H9 (cell line): ENCODE measurements around the gene CELA3B. TPM values are rescaled to one million over a fixed set of nuclear protein-coding genes. Genes with fewer than 3 reads are reported as not detected.
"Not testable (repeated sequence)": the region's sequence is repeated elsewhere in the genome, so short reads cannot be mapped to it uniquely, and the experiment has no call there.

Source experiments
- DNase-seq: peaks from one replicate; pipeline ENCODE4 v3.0.0-alpha.2; 2017
- H2AFZ ChIP-seq: one replicate; pipeline ENCODE4 v1.6.1; 2013; ENCODE audit warnings: mild to moderate bottlenecking, low read length, control low read depth, moderate library complexity
- H2AK5ac ChIP-seq: 2 replicates; pipeline ENCODE4 v1.6.1; 2013; ENCODE audit warnings: low read length, control low read depth, mixed read lengths; ENCODE audit not compliant: insufficient read length
- H2BK120ac ChIP-seq: one replicate; pipeline ENCODE4 v1.6.1; 2013; ENCODE audit warnings: low read depth, mild to moderate bottlenecking, low read length, control low read depth, inconsistent platforms; ENCODE audit not compliant: poor library complexity, severe bottlenecking
- H2BK12ac ChIP-seq: 2 replicates; pipeline ENCODE4 v1.6.1; 2013; ENCODE audit warnings: low read length, control low read depth, mixed read lengths, low read depth; ENCODE audit not compliant: insufficient read length
- H2BK15ac ChIP-seq: 2 replicates; pipeline ENCODE4 v1.6.1; 2013; ENCODE audit warnings: low read depth, low read length, control low read depth
- H2BK20ac ChIP-seq: one replicate; pipeline ENCODE4 v1.6.1; 2013; ENCODE audit warnings: low read depth, mild to moderate bottlenecking, low read length, control low read depth, inconsistent platforms; ENCODE audit not compliant: poor library complexity, severe bottlenecking
- H2BK5ac ChIP-seq: 2 replicates; pipeline ENCODE4 v1.6.1; 2013; ENCODE audit warnings: low read length, control low read depth, mixed read lengths; ENCODE audit not compliant: insufficient read length
- H3K14ac ChIP-seq: 2 replicates; pipeline ENCODE4 v1.6.1; 2013; ENCODE audit warnings: low read length, control low read depth; ENCODE audit not compliant: insufficient read depth
- H3K18ac ChIP-seq: 2 replicates; pipeline ENCODE4 v1.6.1; 2013; ENCODE audit warnings: low read depth, mild to moderate bottlenecking, mixed read lengths, low read length, control low read depth; ENCODE audit not compliant: insufficient read length
- H3K23ac ChIP-seq: 2 replicates; pipeline ENCODE4 v1.6.1; 2013; ENCODE audit warnings: low read length, control low read depth, mixed read lengths, low read depth; ENCODE audit not compliant: insufficient read length
- H3K23me2 ChIP-seq: 2 replicates; pipeline ENCODE4 v1.6.1; 2013; ENCODE audit warnings: low read depth, mild to moderate bottlenecking, mixed read lengths, low read length, control low read depth; ENCODE audit not compliant: insufficient read length, poor library complexity, severe bottlenecking
- H3K27ac ChIP-seq: 2 replicates; pipeline ENCODE4 v1.5.1; 2013; ENCODE audit warnings: low read length, control low read depth, mixed read lengths, low read depth; ENCODE audit not compliant: insufficient read length
- H3K27me3 ChIP-seq: 2 replicates; pipeline ENCODE4 v1.6.1; 2013; ENCODE audit warnings: low read length, control low read depth, inconsistent platforms; ENCODE audit not compliant: insufficient read depth
- H3K4ac ChIP-seq: 2 replicates; pipeline ENCODE4 v1.6.1; 2013; ENCODE audit warnings: low read depth, mild to moderate bottlenecking, control low read depth, inconsistent platforms, low read length, moderate library complexity
- H3K4me1 ChIP-seq: 2 replicates; pipeline ENCODE4 v1.6.1; 2013; ENCODE audit warnings: low read length, control low read depth, inconsistent platforms; ENCODE audit not compliant: insufficient read depth
- H3K4me2 ChIP-seq: 2 replicates; pipeline ENCODE4 v1.6.1; 2013; ENCODE audit warnings: low read length, control low read depth, mixed read lengths; ENCODE audit not compliant: insufficient read length, insufficient read depth
- H3K56ac ChIP-seq: 2 replicates; pipeline ENCODE4 v1.6.1; 2013; ENCODE audit warnings: low read depth, mild to moderate bottlenecking, mixed read lengths, low read length, control low read depth; ENCODE audit not compliant: insufficient read length
- H3K79me1 ChIP-seq: 2 replicates; pipeline ENCODE4 v1.6.1; 2013; ENCODE audit warnings: low read depth, mild to moderate bottlenecking, moderate library complexity, low read length, control low read depth, inconsistent platforms; ENCODE audit not compliant: insufficient read depth, poor library complexity, severe bottlenecking
- H3K79me2 ChIP-seq: 2 replicates; pipeline ENCODE4 v1.6.1; 2013; ENCODE audit warnings: low read length, control low read depth, inconsistent platforms; ENCODE audit not compliant: insufficient read depth
- H3K9ac ChIP-seq: 2 replicates; pipeline ENCODE4 v1.6.1; 2013; ENCODE audit warnings: low read length, control low read depth, mixed read lengths; ENCODE audit not compliant: insufficient read length; ENCODE audit errors: extremely low read depth
- H3K9me3 ChIP-seq: one replicate; pipeline ENCODE4 v1.6.1; 2013; ENCODE audit warnings: low read depth, low read length, inconsistent platforms; ENCODE audit not compliant: control insufficient read depth
- H3T11ph ChIP-seq: one replicate; pipeline ENCODE4 v1.6.1; 2013; ENCODE audit warnings: mild to moderate bottlenecking, low read length, control low read depth, inconsistent platforms
- H4K20me1 ChIP-seq: one replicate; pipeline ENCODE4 v1.6.1; 2013; ENCODE audit not compliant: control insufficient read depth, insufficient read length, insufficient read depth
- H4K5ac ChIP-seq: 2 replicates; pipeline ENCODE4 v1.6.1; 2013; ENCODE audit warnings: low read depth, mild to moderate bottlenecking, mixed read lengths, low read length, control low read depth; ENCODE audit not compliant: insufficient read length
- H4K8ac ChIP-seq: replicated peaks from 2 replicates; pipeline ENCODE4 v1.6.1; 2013; ENCODE audit warnings: low read length, control low read depth, mixed read lengths, low read depth; ENCODE audit not compliant: insufficient read length
- H4K91ac ChIP-seq: 2 replicates; pipeline ENCODE4 v1.6.1; 2013; ENCODE audit warnings: low read depth, mild to moderate bottlenecking, moderate library complexity, mixed read lengths, low read length, control low read depth; ENCODE audit not compliant: insufficient read length
- H3K27ac Mint-ChIP-seq, 3 experiments: 2 replicates in 2 of 3; 3 replicates in 1 of 3; pipeline ENCODE4 v1.8.0; 2020 to 2021; ENCODE audit warnings: mixed read lengths in 3 of 3, mild to moderate bottlenecking in 1 of 3, moderate library complexity in 1 of 3
- H3K27me3 Mint-ChIP-seq: 2 replicates; pipeline ENCODE4 v1.8.0; 2021; ENCODE audit warnings: low read depth, mild to moderate bottlenecking, moderate library complexity, mixed read lengths
- H3K36me3 Mint-ChIP-seq, 3 experiments: 2 replicates in 2 of 3; 3 replicates in 1 of 3; pipeline ENCODE4 v1.8.0; 2020 to 2021; ENCODE audit warnings: low read depth in 3 of 3, mixed read lengths in 3 of 3; ENCODE audit not compliant: insufficient read depth in 1 of 3
- H3K4me1 Mint-ChIP-seq, 2 experiments: 2 replicates each; pipeline ENCODE4 v1.8.0; 2020; ENCODE audit warnings: mixed read lengths in 2 of 2
- H3K4me3 Mint-ChIP-seq, 2 experiments: 2 replicates in 1 of 2; 3 replicates in 1 of 2; pipeline ENCODE4 v1.8.0; 2020 to 2021; ENCODE audit warnings: mild to moderate bottlenecking in 2 of 2, mixed read lengths in 2 of 2, moderate library complexity in 1 of 2
- H3K9me3 Mint-ChIP-seq, 2 experiments: 2 replicates in 1 of 2; 3 replicates in 1 of 2; pipeline ENCODE4 v1.8.0; 2020; ENCODE audit warnings: mild to moderate bottlenecking in 2 of 2, mixed read lengths in 2 of 2, moderate library complexity in 1 of 2
- WGBS: extraction: QIAGEN DNeasy Blood & Tissue Kit; methylation state at CpG from one replicate; pipeline ENCODE4 v1.1.7; 2013; ENCODE audit warnings: missing lambda C conversion rate, low lambda C conversion rate, mixed read lengths; ENCODE audit not compliant: insufficient read length; ENCODE audit errors: extremely low coverage; 5-methylcytosine and 5-hydroxymethylcytosine counted together
- total RNA-seq: library from RNA; stranded (reverse); gene quantifications from 2 replicates; pipeline ENCODE4 v1.2.1, GENCODE V29; 2021
- TF ChIP-seq, protein P1 (sequence below): fragments of 200-600 bp; sonication (generic); conservative IDR thresholded peaks from 3 replicates; pipeline ENCODE4 v1.8.0; 2021; ENCODE audit warnings: antibody characterized with exemption, mild to moderate bottlenecking

CELA3B gene
- total RNA-seq, 1 experiment from 2014 or later = not detected

DNA sequence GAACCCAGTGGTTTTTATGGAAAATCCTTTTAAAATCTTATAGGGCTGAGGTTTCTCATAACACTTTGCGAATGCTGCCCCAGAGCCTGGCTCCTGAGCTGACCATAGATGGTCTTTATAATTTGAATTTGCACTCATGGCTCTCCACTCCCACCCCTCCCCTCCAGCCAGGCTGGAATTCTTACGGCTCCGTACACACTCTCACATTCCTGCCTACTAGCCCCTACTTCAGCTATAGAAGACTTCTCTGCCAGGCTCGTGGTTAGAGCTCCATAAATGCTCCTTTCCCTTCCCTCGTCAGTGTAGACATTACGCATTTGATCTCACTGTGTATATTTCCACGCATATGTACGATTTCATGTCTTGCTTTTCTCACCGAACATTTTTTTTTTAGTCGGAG, 34.4 kb upstream of the CELA3B start:
- H2BK20ac ChIP-seq = no peak overlapping the region
- no peak overlapping the region for H3K4ac ChIP-seq
- H3K27ac ChIP-seq = no peak overlapping the region
- H3K23me2 ChIP-seq = peaks cover 4% of the 10 kb centered on the region
- no peak overlapping the region for H2BK12ac ChIP-seq
- no peak overlapping the region for H2BK15ac ChIP-seq
- H3K36me3 Mint-ChIP-seq = no peaks in the 10 kb centered on the region
- H2AK5ac ChIP-seq = no peak overlapping the region
- no peaks in the 10 kb centered on the region for H3K79me1 ChIP-seq
- TF ChIP-seq, protein P1, sequence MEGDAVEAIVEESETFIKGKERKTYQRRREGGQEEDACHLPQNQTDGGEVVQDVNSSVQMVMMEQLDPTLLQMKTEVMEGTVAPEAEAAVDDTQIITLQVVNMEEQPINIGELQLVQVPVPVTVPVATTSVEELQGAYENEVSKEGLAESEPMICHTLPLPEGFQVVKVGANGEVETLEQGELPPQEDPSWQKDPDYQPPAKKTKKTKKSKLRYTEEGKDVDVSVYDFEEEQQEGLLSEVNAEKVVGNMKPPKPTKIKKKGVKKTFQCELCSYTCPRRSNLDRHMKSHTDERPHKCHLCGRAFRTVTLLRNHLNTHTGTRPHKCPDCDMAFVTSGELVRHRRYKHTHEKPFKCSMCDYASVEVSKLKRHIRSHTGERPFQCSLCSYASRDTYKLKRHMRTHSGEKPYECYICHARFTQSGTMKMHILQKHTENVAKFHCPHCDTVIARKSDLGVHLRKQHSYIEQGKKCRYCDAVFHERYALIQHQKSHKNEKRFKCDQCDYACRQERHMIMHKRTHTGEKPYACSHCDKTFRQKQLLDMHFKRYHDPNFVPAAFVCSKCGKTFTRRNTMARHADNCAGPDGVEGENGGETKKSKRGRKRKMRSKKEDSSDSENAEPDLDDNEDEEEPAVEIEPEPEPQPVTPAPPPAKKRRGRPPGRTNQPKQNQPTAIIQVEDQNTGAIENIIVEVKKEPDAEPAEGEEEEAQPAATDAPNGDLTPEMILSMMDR = no peak
- no peaks in the 10 kb centered on the region for H3K79me2 ChIP-seq
- peaks cover 45 to 48% of the 10 kb centered on the region in 2 experiments for H3K4me1 Mint-ChIP-seq
- H3K27me3 ChIP-seq = no peaks in the 10 kb centered on the region
- peak overlapping the region in 2 of 3 experiments; percentile 6 to 63; a peak in 1 of 7 replicates for H3K27ac Mint-ChIP-seq
- H2BK120ac ChIP-seq = no peak overlapping the region
- no peak overlapping the region for H4K91ac ChIP-seq
- H3K18ac ChIP-seq = no peak overlapping the region
- H3K9me3 ChIP-seq = no peaks in the 10 kb centered on the region
- no peak overlapping the region for H4K5ac ChIP-seq
- H3K23ac ChIP-seq = no peak overlapping the region
- H3K14ac ChIP-seq = no peak overlapping the region
- no peaks in the 10 kb centered on the region; a peak in 1 of 5 replicates for H3K9me3 Mint-ChIP-seq
- H4K8ac ChIP-seq = no peak overlapping the region
- no peak overlapping the region for H2AFZ ChIP-seq
- H3K4me2 ChIP-seq = no peak overlapping the region
- H3K56ac ChIP-seq = no peak overlapping the region
- WGBS = no CpG with 5 or more reads among the region's 10 CpGs
- no peak for DNase-seq
- no peak overlapping the region for H2BK5ac ChIP-seq
- H3T11ph ChIP-seq = no peak overlapping the region
- H3K9ac ChIP-seq = no peak overlapping the region
- H3K27me3 Mint-ChIP-seq = peaks cover 2% of the 10 kb centered on the region; the same call in 1 of the 2 replicates
- H3K4me3 Mint-ChIP-seq = no peak overlapping the region; a peak in 1 of 5 replicates
- H4K20me1 ChIP-seq = no peaks in the 10 kb centered on the region
- H3K4me1 ChIP-seq = peaks cover 3% of the 10 kb centered on the region; the same call in 1 of the 2 replicates

DNA sequence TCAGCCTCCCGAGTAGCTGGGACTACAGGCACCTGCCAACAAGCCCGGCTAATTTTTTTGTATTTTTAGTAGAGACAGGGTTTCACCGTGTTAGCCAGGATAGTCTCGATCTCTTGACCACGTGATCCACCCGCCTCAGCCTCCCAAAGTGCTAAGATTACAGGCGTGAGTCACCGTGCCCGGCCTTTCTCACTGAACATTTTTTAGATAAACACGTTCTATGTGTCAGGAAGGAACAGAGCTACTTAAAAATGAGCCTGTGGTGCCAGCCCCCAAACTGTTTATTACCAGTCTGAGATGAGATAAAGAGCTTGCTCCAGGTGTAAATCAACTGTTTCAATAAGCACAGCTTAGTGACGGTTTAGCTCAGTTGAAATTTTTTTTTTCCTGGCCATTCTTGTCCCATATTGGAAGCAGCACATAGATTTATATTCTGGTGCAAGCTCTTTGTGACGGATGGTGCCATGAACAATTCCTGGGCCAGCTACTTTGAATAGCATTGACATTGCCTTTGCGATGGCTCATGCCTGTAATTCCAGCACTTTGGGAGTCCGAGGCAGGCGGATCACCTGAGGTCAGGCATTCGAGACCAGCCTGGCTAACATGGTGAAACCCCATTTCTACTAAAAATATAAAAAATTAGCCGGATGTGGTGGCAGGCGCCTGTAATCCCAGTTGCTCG, 33.7 kb upstream of the CELA3B start:
- not testable (repeated sequence) for H4K5ac ChIP-seq, H3K23ac ChIP-seq, H2AK5ac ChIP-seq, H3K4me1 ChIP-seq, H3K9ac ChIP-seq, H3T11ph ChIP-seq, H3K27me3 ChIP-seq, H2BK20ac ChIP-seq, H3K27ac ChIP-seq, H3K14ac ChIP-seq, H2BK120ac ChIP-seq, H2AFZ ChIP-seq, H3K9me3 Mint-ChIP-seq, H4K20me1 ChIP-seq, H3K4me2 ChIP-seq, H3K56ac ChIP-seq, H3K36me3 Mint-ChIP-seq, H3K9me3 ChIP-seq, H2BK5ac ChIP-seq, H3K4ac ChIP-seq, H3K23me2 ChIP-seq, DNase-seq, H3K79me2 ChIP-seq, H4K91ac ChIP-seq, H3K27me3 Mint-ChIP-seq, H2BK12ac ChIP-seq, H3K18ac ChIP-seq, H3K4me3 Mint-ChIP-seq, H4K8ac ChIP-seq, H2BK15ac ChIP-seq, H3K79me1 ChIP-seq
- Mint-ChIP-seq H3K27ac (peak overlapping the region in 1 of 3 experiments; percentile 63; a peak in 1 of 7 replicates), H3K4me1 (peaks cover 41 to 43% of the 10 kb centered on the region in 2 experiments)
- no CpG with 5 or more reads among the region's 19 CpGs for WGBS
